ENCODE data around the gene YIPF2. TPM values are rescaled to one million over a fixed set of nuclear protein-coding genes. Genes with fewer than 3 reads are reported as not detected.

YIPF2 gene
- total RNA-seq, 2 donors from 2014 or later, result 47.0 to 47.9 TPM

GRCh38 chr19:10874024-10874423 lies 54.4 kb downstream of the YIPF2 start:
- H3K36me3 Mint-ChIP-seq (ENCODE audit: insufficient read depth in 2 of 2), result peaks cover under 1 to 6% of the 10 kb centered on the region in 2 donors
- peak overlapping the region; percentile 24 for H3K27ac Mint-ChIP-seq
- H3K4me3 Mint-ChIP-seq, result peak overlapping the region; percentile 57 to 60
- H3K9me3 Mint-ChIP-seq, result no peaks in the 10 kb centered on the region
- H3K4me1 Mint-ChIP-seq (ENCODE audit: low read depth), result peaks cover 58% of the 10 kb centered on the region
- DNase-seq, result no peak
- H3K27me3 Mint-ChIP-seq (ENCODE audit: low read depth), result no peaks in the 10 kb centered on the region
- no peak for ATAC-seq (replicated peaks in 1 of 2)

DNA sequence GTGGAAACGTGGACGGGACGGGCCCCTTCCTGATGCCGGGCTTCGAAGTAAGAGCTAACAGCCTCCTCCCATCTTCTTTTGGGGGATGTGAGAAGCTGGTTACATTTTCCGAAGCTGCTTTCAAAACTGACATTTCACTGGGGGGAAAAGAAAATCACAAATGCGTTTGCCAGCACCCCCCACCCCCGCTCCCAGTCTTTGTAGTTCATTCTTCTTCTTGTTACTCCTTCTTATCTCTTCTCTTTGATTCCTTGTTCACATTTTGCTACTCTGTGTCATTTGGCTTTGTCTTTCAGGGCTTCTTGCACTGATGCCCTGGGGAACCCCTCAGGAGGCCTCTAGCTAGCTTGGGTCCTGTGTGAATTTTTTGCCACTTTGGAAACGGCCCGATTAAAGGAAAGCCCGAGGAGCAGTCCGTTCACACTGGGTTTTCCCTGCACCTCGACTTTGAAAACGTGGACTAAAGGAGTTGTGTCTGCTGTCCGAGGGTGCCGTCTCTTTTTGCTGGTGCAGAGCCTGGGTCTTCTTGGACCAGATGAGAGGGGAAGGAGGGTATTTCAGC lies 55.8 kb downstream of the YIPF2 start:
- DNase-seq, result peak in 1 of 2 donors; percentile 7

More for the DNA sequence above, 55.8 kb downstream of the YIPF2 start:
- peak overlapping the region; percentile 82 to 98 for H3K4me3 Mint-ChIP-seq
- ATAC-seq (replicated peaks in 1 of 2), result no peak
- H3K27ac Mint-ChIP-seq, result peak overlapping the region; percentile 36
- peaks cover 0 to 4% of the 10 kb centered on the region in 2 donors for H3K36me3 Mint-ChIP-seq (ENCODE audit: insufficient read depth in 2 of 2)
- no peaks in the 10 kb centered on the region for H3K9me3 Mint-ChIP-seq
- H3K4me1 Mint-ChIP-seq (ENCODE audit: low read depth), result peaks cover 55% of the 10 kb centered on the region
- H3K27me3 Mint-ChIP-seq (ENCODE audit: low read depth), result no peaks in the 10 kb centered on the region

Other genes with a start within 250 kb of the YIPF2 start
- 10 to 100 TPM; 48.9 to 49.5 TPM for gene QTRT1, start 227.2 kb downstream of the YIPF2 start, total RNA-seq
- 100 to 1,000 TPM; 241 to 266 TPM for gene DNM2, start 210.6 kb downstream of the YIPF2 start, total RNA-seq
- gene TMED1, start 92.4 kb downstream of the YIPF2 start, total RNA-seq, result 10 to 100 TPM; 19.6 to 21.1 TPM
- gene C19orf38, start 80.2 kb downstream of the YIPF2 start, total RNA-seq, result 1 to 10 TPM; 6.2 to 9.9 TPM
- gene CARM1, start 57.1 kb downstream of the YIPF2 start, total RNA-seq, result 10 to 100 TPM; 85.0 to 99.5 TPM
- gene TIMM29, start 172 bp upstream of the YIPF2 start, total RNA-seq, result 10 to 100 TPM; 20.3 to 20.9 TPM
- gene SMARCA4, start 32.4 kb upstream of the YIPF2 start, total RNA-seq, result 10 to 100 TPM; 80.5 to 83.2 TPM
- 10 to 100 TPM; 23.3 to 31.0 TPM for gene LDLR, start 160.8 kb upstream of the YIPF2 start, total RNA-seq
- gene SPC24, start 227.1 kb upstream of the YIPF2 start, total RNA-seq, result 10 to 100 TPM; 43.6 to 46.8 TPM

Measured in activated T-cell treated with anti-CD3 and anti-CD28 coated beads, Interleukin-2, amount 50 U/mL, for 72 hours (primary cell).